CD8-positive, alpha-beta memory T cell (primary cell): Measurements from ENCODE around the gene KPTN. TPM values are rescaled to one million over a fixed set of nuclear protein-coding genes. Genes with fewer than 3 reads are reported as not detected.
"Not testable (repeated sequence)": the region's sequence is repeated elsewhere in the genome, so short reads cannot be mapped to it uniquely, and the experiment has no call there.

ENCODE experiments used
- CTCF ChIA-PET: fragments of 350-600 bp; sonication (Branson Sonifier 250); formaldehyde crosslinking; loops from one replicate; lab custom pipeline; 2021; ENCODE audit warnings: antibody characterized with exemption; lab: Charles Lee
- POLR2A ChIA-PET: fragments of 350-600 bp; sonication (Branson Sonifier 250); formaldehyde crosslinking; loops from one replicate; lab custom pipeline; 2021; ENCODE audit warnings: antibody characterized with exemption; lab: Charles Lee
- DNase-seq, 5 donors: peaks; one replicate each; pipeline versions ENCODE4 v3.0.0 to v3.0.0-alpha.2; 2020 to 2022; ENCODE audit warnings: mixed read lengths in 1 of 5
- H3K27ac ChIP-seq: one replicate; pipeline ENCODE4 v1.7.0; 2013; ENCODE audit warnings: low read depth, mild to moderate bottlenecking, low read length, moderate library complexity
- H3K27me3 ChIP-seq: 2 replicates; pipeline ENCODE4 v1.7.0; 2013; ENCODE audit warnings: low read length, mild to moderate bottlenecking; ENCODE audit not compliant: insufficient read depth, poor library complexity, severe bottlenecking
- H3K36me3 ChIP-seq: 2 replicates; pipeline ENCODE4 v1.7.0; 2013; ENCODE audit warnings: mild to moderate bottlenecking, low read length, moderate library complexity; ENCODE audit not compliant: insufficient read depth
- H3K4me1 ChIP-seq: 2 replicates; pipeline ENCODE4 v1.7.0; 2013; ENCODE audit warnings: mild to moderate bottlenecking, low read length, moderate library complexity; ENCODE audit not compliant: insufficient read depth
- H3K4me3 ChIP-seq: 2 replicates; pipeline ENCODE4 v1.7.0; 2013; ENCODE audit warnings: mild to moderate bottlenecking, low read length
- H3K9me3 ChIP-seq: 2 replicates; pipeline ENCODE4 v1.7.0; 2013; ENCODE audit warnings: mild to moderate bottlenecking, low read length
- H3K27ac Mint-ChIP-seq, 8 donors: one replicate each; pipeline ENCODE4 v1.8.0; 2020 to 2021; ENCODE audit warnings: mixed read lengths in 8 of 8, mild to moderate bottlenecking in 6 of 8, inconsistent platforms in 3 of 8, moderate library complexity in 3 of 8
- H3K27me3 Mint-ChIP-seq, 2 donors: one replicate each; pipeline ENCODE4 v1.8.0; 2020 to 2021; ENCODE audit warnings: mixed read lengths in 2 of 2, mild to moderate bottlenecking in 1 of 2, moderate library complexity in 1 of 2
- H3K36me3 Mint-ChIP-seq, 3 donors: one replicate each; pipeline ENCODE4 v1.8.0; 2020 to 2021; ENCODE audit warnings: mixed read lengths in 3 of 3, inconsistent platforms in 1 of 3, mild to moderate bottlenecking in 1 of 3
- H3K4me1 Mint-ChIP-seq, 3 donors: one replicate each; pipeline ENCODE4 v1.8.0; 2020 to 2021; ENCODE audit warnings: mixed read lengths in 3 of 3, inconsistent platforms in 1 of 3, mild to moderate bottlenecking in 1 of 3
- H3K4me3 Mint-ChIP-seq, 7 donors: one replicate each; pipeline ENCODE4 v1.8.0; 2020 to 2021; ENCODE audit warnings: mixed read lengths in 7 of 7, mild to moderate bottlenecking in 6 of 7, moderate library complexity in 4 of 7, inconsistent platforms in 2 of 7
- H3K9me3 Mint-ChIP-seq, 5 donors: one replicate each; pipeline ENCODE4 v1.8.0; 2020 to 2022; ENCODE audit warnings: mixed read lengths in 5 of 5, mild to moderate bottlenecking in 3 of 5, moderate library complexity in 2 of 5, inconsistent platforms in 1 of 5
- polyA plus RNA-seq: library from polyadenylated mRNA; unstranded; fragments of 300-500 nt; fragmentation: Illumina TruSeq; gene quantifications from one replicate; pipeline ENCODE4 v1.2.3, GENCODE V29; 2021
- total RNA-seq, 2 experiments: library from RNA; stranded (reverse); gene quantifications; one replicate each; pipeline ENCODE4 v1.2.3, GENCODE V29; 2021

KPTN gene
- total and polyA plus RNA-seq, 3 experiments from 2014 or later = 5.9 to 12.4 (median 10.8) TPM

GRCh38 chr19:47489072-47489914, 5.3 kb upstream of the KPTN start:
- Mint-ChIP-seq H3K9me3 (no peaks in the 10 kb centered on the region), H3K27ac (peak overlapping the region in 2 of 8 donors; percentile 40 to 54)
- POLR2A ChIA-PET = no interaction called here

DNA sequence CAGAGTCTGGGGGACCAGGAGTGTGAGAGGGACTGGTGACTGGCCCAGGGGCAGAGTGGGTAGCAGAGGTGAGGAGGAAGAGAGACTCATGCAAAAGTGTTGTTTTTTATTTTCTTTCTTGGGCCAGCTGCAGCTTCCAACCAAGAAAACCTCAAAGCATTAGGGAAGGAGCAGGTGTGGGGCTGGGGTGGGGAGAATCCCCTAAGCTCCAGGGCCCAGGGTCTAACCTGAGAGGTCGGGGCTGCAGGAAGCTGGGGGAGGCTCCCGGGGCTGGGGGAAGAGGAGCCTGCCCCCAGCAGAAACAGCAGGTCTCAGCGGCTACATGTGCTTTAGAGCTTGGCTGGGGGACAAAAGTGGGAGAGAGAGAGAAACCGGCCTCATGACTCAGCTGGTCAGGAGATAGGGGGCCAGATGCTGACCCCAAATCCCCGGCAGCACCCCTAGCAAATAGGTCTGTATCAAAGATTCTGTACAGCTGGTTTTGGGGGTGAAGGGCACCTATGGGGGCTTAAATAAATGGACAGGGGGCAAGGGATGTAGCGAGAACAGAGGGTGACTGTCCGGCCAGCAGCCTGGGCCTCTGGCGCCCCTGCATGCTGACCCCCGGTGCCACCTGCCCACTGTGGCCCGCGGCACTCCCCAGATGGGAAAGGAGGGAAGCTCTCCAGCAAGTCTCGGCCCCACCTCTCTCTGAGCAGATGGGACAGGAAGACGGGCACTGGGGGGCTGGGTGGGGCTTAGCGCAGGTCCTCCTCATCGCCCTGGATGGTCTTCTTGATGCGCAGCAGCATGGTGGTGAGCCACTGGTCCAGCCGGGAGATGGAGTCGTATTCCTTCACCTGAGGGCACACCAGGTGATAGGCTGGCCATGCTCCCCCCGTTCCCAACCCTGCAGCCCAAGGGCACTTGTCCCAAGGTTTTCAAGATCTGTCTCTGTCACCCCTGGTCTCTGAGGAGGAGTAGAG, 3.8 kb upstream of the KPTN start:
- Histone ChIP-seq H3K4me1 (peaks cover 21% of the 10 kb centered on the region), H3K36me3 (peaks cover 9% of the 10 kb centered on the region), H3K27me3 (no peaks in the 10 kb centered on the region), H3K27ac (no peak overlapping the region), H3K4me3 (no peak overlapping the region), H3K9me3 (no peaks in the 10 kb centered on the region)
- no peaks in the 10 kb centered on the region for H3K9me3 Mint-ChIP-seq
- peaks cover 0 to 3% of the 10 kb centered on the region in 2 donors for H3K27me3 Mint-ChIP-seq
- ChIA-PET CTCF (interaction anchor here (1.2 kb wide), 1 partner anchor 28 kb away, joined by 6 read pairs; the partner anchor contains the start of gene NAPA), POLR2A (interaction anchor here (0.6 kb wide), 2 partner anchors 20 to 110 kb away, joined by 3 read pairs; no protein-coding TSS in a partner anchor)
- H3K36me3 Mint-ChIP-seq = peaks cover 4 to 57% (median 5%) of the 10 kb centered on the region in 3 donors
- peak overlapping the region in 1 of 7 donors; percentile 19 for H3K4me3 Mint-ChIP-seq
- H3K4me1 Mint-ChIP-seq = peaks cover 27 to 46% (median 40%) of the 10 kb centered on the region in 3 donors
- DNase-seq = no peak
- H3K27ac Mint-ChIP-seq = peak overlapping the region in 3 of 8 donors; percentile 47 to 70 (median 64)

More at GRCh38 chr19:47489072-47489914, 5.3 kb upstream of the KPTN start:
- peaks cover 15% of the 10 kb centered on the region for H3K4me1 ChIP-seq
- Mint-ChIP-seq H3K27me3 (no peaks in the 10 kb centered on the region), H3K4me1 (peaks cover 17 to 34% (median 30%) of the 10 kb centered on the region in 3 donors), H3K4me3 (no peak overlapping the region), H3K36me3 (peaks cover 4 to 63% (median 5%) of the 10 kb centered on the region in 3 donors)
- no peaks in the 10 kb centered on the region for H3K9me3 ChIP-seq
- no peak for DNase-seq
- H3K27me3 ChIP-seq = no peaks in the 10 kb centered on the region
- no peak overlapping the region for H3K27ac ChIP-seq
- peaks cover 9% of the 10 kb centered on the region for H3K36me3 ChIP-seq
- H3K4me3 ChIP-seq = no peak overlapping the region
- CTCF ChIA-PET = no interaction called here

GRCh38 chr19:47486900-47487299, 2.9 kb upstream of the KPTN start:
- H3K4me1 ChIP-seq = peaks cover 21% of the 10 kb centered on the region
- Mint-ChIP-seq H3K4me3 (peak overlapping the region in 2 of 7 donors; percentile 5 to 58), H3K4me1 (peaks cover 27 to 46% (median 40%) of the 10 kb centered on the region in 3 donors), H3K9me3 (no peaks in the 10 kb centered on the region), H3K27me3 (peaks cover 0 to 3% of the 10 kb centered on the region in 2 donors), H3K36me3 (peaks cover 4 to 52% (median 5%) of the 10 kb centered on the region in 3 donors), H3K27ac (peak overlapping the region in 5 of 8 donors; percentile 35 to 96 (median 70))
- H3K9me3 ChIP-seq = no peaks in the 10 kb centered on the region
- peaks cover 9% of the 10 kb centered on the region for H3K36me3 ChIP-seq
- DNase-seq = no peak
- CTCF ChIA-PET = interaction anchor here (1.2 kb wide), 1 partner anchor 28 kb away, joined by 6 read pairs; the partner anchor contains the start of gene NAPA
- peak overlapping the region; percentile 22 for H3K27ac ChIP-seq
- H3K4me3 ChIP-seq = no peak overlapping the region
- POLR2A ChIA-PET = no interaction called here
- no peaks in the 10 kb centered on the region for H3K27me3 ChIP-seq

DNA sequence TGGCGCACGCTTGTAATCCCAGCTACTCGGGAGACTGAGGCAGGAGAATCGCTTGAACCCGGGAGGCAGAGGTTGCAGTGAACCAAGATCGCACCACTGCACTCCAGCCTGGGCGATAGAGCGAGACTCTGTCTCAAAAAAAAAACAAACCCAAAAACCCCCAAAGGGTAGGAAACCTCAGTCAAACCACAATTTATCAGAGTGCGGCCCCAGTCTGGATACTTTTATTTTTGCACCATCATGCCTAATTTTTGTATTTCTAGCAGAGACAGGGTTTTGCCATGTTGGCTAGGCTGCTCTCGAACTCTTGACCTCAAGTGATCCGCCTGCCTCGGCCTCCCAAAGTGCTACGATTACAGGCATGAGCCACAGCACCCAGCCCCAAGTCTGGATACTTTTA, 2.2 kb upstream of the KPTN start:
- H3K27ac ChIP-seq, H3K27me3 ChIP-seq, H3K4me3 ChIP-seq, H3K9me3 ChIP-seq, H3K36me3 ChIP-seq, DNase-seq, H3K9me3 Mint-ChIP-seq, H3K27me3 Mint-ChIP-seq: not testable (repeated sequence)
- POLR2A ChIA-PET = interaction anchor here (0.6 kb wide), 1 partner anchor 64 kb away, joined by 4 read pairs; no protein-coding TSS in a partner anchor
- Mint-ChIP-seq H3K36me3 (peaks cover 4 to 45% (median 5%) of the 10 kb centered on the region in 3 donors), H3K4me1 (peaks cover 27 to 46% (median 40%) of the 10 kb centered on the region in 3 donors), H3K27ac (peak overlapping the region in 3 of 8 donors; percentile 22 to 96 (median 52)), H3K4me3 (peak overlapping the region in 2 of 7 donors; percentile 5 to 58)
- CTCF ChIA-PET = interaction anchor here (3.7 kb wide), 1 partner anchor 29 kb away, joined by 25 read pairs; the partner anchor contains the start of gene NAPA
- peaks cover 21% of the 10 kb centered on the region for H3K4me1 ChIP-seq

- ChIA-PET POLR2A (interaction anchor here (1.7 kb wide), 1 partner anchor 49 kb away, joined by 8 read pairs; no protein-coding TSS in a partner anchor), CTCF (interaction anchor here (3.7 kb wide), 1 partner anchor 30 kb away, joined by 25 read pairs; the partner anchor contains the start of gene NAPA)
- H3K36me3 Mint-ChIP-seq = peaks cover 4 to 36% (median 5%) of the 10 kb centered on the region in 3 donors
- H3K9me3 Mint-ChIP-seq = no peaks in the 10 kb centered on the region
- peak overlapping the region; percentile 79 for H3K4me3 ChIP-seq
- no peak overlapping the region for H3K27ac ChIP-seq
- no peaks in the 10 kb centered on the region for H3K27me3 ChIP-seq
- no peaks in the 10 kb centered on the region for H3K9me3 ChIP-seq
- H3K36me3 ChIP-seq = peaks cover 8% of the 10 kb centered on the region
- H3K4me1 Mint-ChIP-seq = peaks cover 27 to 46% (median 40%) of the 10 kb centered on the region in 3 donors
- H3K4me3 Mint-ChIP-seq = peak overlapping the region; percentile 92 to 99 (median 98)
- no peak for DNase-seq
- H3K27me3 Mint-ChIP-seq = peaks cover 0 to 3% of the 10 kb centered on the region in 2 donors
- H3K4me1 ChIP-seq = peaks cover 21% of the 10 kb centered on the region
- H3K27ac Mint-ChIP-seq = peak overlapping the region in 6 of 8 donors; percentile 85 to 99 (median 98)
These were observed 1.2 kb upstream of the KPTN start for GRCh38 chr19:47485210-47485609.

GRCh38 chr19:47483200-47483599, 819 bp downstream of the KPTN start:
- Mint-ChIP-seq H3K4me3 (peak overlapping the region; percentile 22 to 99 (median 98)), H3K27me3 (peaks cover 0 to 6% of the 10 kb centered on the region in 2 donors), H3K36me3 (peaks cover 0 to 21% (median 3%) of the 10 kb centered on the region in 3 donors), H3K27ac (peak overlapping the region in 1 of 8 donors; percentile 96), H3K9me3 (no peaks in the 10 kb centered on the region), H3K4me1 (peaks cover 25 to 46% (median 40%) of the 10 kb centered on the region in 3 donors)
- DNase-seq = no peak
- Histone ChIP-seq H3K9me3 (no peaks in the 10 kb centered on the region), H3K27me3 (no peaks in the 10 kb centered on the region), H3K27ac (no peak overlapping the region), H3K36me3 (no peaks in the 10 kb centered on the region), H3K4me3 (peak overlapping the region; percentile 79), H3K4me1 (peaks cover 21% of the 10 kb centered on the region)
- POLR2A ChIA-PET = interaction anchor here (0.6 to 1.7 kb wide), 5 partner anchors 27 to 883 kb away, joined by 3 to 8 read pairs (median 3); no protein-coding TSS in a partner anchor
- CTCF ChIA-PET = interaction anchor here (1.0 to 3.7 kb wide), 11 partner anchors 9 to 226 kb away, joined by 3 to 25 read pairs (median 3); partner anchors contain the start of gene NAPA

GRCh38 chr19:47481460-47482052, 2.5 kb downstream of the KPTN start:
- H3K36me3 Mint-ChIP-seq = peaks cover 0 to 7% (median 2%) of the 10 kb centered on the region in 3 donors
- peaks cover 21% of the 10 kb centered on the region for H3K4me1 ChIP-seq
- H3K27me3 Mint-ChIP-seq = peaks cover 0 to 7% of the 10 kb centered on the region in 2 donors
- POLR2A ChIA-PET = interaction anchor here (0.7 kb wide), 1 partner anchor 34 kb away, joined by 4 read pairs; no protein-coding TSS in a partner anchor
- no peaks in the 10 kb centered on the region for H3K9me3 Mint-ChIP-seq
- H3K4me1 Mint-ChIP-seq = peaks cover 21 to 35% (median 32%) of the 10 kb centered on the region in 3 donors
- H3K27me3 ChIP-seq = no peaks in the 10 kb centered on the region
- no peaks in the 10 kb centered on the region for H3K9me3 ChIP-seq
- H3K27ac Mint-ChIP-seq = no peak overlapping the region
- H3K36me3 ChIP-seq = no peaks in the 10 kb centered on the region
- H3K27ac ChIP-seq = no peak overlapping the region
- H3K4me3 Mint-ChIP-seq = peak overlapping the region in 3 of 7 donors; percentile 6 to 53 (median 38)
- DNase-seq = no peak
- H3K4me3 ChIP-seq = no peak overlapping the region
- CTCF ChIA-PET = no interaction called here
